KOPT-K1 (cell line): ENCODE data around the gene ISLR.

Source experiments
- H3K27ac ChIP-seq: fragments of 200-600 bp; sonication (generic); 2 replicates; pipeline ENCODE4 v1.5.1; 2016; ENCODE audit warnings: antibody characterized with exemption, mild to moderate bottlenecking, low read depth, low read length; ENCODE audit not compliant: poor library complexity, severe bottlenecking
- H3K36me3 ChIP-seq: fragments of 200-600 bp; sonication (generic); 2 replicates; pipeline ENCODE4 v1.5.1; 2017; ENCODE audit warnings: antibody characterized with exemption, mild to moderate bottlenecking, low read length, moderate library complexity; ENCODE audit not compliant: insufficient read depth
- H3K9me3 ChIP-seq: fragments of 200-600 bp; sonication (generic); 2 replicates; pipeline ENCODE4 v1.5.1; 2017; ENCODE audit warnings: antibody characterized with exemption, low read length, mild to moderate bottlenecking; ENCODE audit not compliant: insufficient read depth, poor library complexity, severe bottlenecking

The ISLR gene

DNA sequence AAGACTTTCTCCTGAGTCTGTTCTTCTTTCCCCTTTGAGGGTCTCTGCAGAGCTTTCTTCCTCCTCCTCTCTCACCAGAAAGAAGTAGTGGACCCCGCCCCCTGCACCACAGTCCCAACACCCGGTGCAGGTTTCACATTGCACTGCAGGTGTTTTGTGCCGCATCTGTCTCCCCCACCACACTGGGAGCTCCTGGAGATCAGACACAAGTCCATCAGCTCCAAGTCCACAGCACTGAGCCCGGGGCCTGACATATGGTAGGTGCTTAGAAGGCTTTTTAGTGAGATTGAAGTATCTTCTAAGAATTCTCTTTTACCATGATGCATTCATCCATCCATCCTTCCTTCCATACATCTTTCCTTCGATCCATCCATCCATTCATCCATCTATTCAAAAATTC is 19.2 kb downstream of the ISLR start:
- H3K27ac ChIP-seq, result no peak overlapping the region
- H3K9me3 ChIP-seq, result no peaks in the 10 kb centered on the region
- H3K36me3 ChIP-seq, result no peaks in the 10 kb centered on the region; the same call in 1 of the 2 replicates

DNA sequence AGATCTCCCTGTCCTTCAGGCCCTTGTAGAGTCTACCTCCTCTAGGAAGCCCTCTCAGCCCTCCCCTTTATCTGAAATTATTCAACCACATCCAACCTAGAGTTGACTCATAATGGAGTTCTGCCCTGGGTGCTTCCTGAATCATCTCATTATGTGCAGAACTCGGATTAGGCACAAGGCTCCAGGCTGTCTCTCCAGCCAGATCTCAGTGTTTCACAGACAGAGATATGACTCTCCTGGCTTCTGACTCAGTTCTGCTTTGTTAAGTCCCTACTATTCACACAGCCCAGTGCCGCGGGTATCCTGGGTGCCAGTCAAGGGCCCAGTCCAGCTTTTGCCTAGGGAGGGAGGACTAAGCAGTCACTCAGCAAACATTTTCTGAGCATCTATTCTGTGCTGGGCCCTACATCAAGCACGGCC is 19.8 kb downstream of the ISLR start:
- no peaks in the 10 kb centered on the region for H3K9me3 ChIP-seq
- H3K27ac ChIP-seq, result no peak overlapping the region
- H3K36me3 ChIP-seq, result no peaks in the 10 kb centered on the region; the same call in 1 of the 2 replicates

GRCh38 chr15:74193905-74194304 is 20.4 kb downstream of the ISLR start:
- Histone ChIP-seq H3K27ac (no peak overlapping the region), H3K36me3 (no peaks in the 10 kb centered on the region; the same call in 1 of the 2 replicates), H3K9me3 (no peaks in the 10 kb centered on the region)

- no peak overlapping the region for H3K27ac ChIP-seq
Observed at GRCh38 chr15:74194572-74195559, 21.4 kb downstream of the ISLR start.

DNA sequence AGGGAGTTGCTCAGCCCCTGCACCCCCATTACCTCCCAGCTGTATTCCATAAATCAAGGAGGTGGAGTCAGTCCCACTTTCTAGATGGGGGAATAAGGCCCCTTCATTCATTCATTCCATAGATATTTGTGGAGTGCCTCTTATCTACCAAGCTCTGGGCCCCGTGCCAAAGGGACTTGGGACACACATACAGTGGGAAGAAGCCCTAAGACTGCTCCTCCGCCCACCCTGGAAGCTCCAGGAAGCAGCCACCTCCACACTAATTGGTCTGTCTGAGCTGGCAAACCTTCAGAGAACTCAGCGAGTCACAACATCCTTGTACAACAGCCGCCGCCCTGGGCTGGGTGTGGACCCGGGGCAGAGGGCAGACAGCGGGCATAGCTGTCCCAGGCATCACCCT is 22.7 kb downstream of the ISLR start:
- Histone ChIP-seq H3K9me3 (no peaks in the 10 kb centered on the region), H3K27ac (no peak overlapping the region)

More at GRCh38 chr15:74194572-74195559, 21.4 kb downstream of the ISLR start:
- Histone ChIP-seq H3K36me3 (no peaks in the 10 kb centered on the region; the same call in 1 of the 2 replicates), H3K9me3 (no peaks in the 10 kb centered on the region)

DNA sequence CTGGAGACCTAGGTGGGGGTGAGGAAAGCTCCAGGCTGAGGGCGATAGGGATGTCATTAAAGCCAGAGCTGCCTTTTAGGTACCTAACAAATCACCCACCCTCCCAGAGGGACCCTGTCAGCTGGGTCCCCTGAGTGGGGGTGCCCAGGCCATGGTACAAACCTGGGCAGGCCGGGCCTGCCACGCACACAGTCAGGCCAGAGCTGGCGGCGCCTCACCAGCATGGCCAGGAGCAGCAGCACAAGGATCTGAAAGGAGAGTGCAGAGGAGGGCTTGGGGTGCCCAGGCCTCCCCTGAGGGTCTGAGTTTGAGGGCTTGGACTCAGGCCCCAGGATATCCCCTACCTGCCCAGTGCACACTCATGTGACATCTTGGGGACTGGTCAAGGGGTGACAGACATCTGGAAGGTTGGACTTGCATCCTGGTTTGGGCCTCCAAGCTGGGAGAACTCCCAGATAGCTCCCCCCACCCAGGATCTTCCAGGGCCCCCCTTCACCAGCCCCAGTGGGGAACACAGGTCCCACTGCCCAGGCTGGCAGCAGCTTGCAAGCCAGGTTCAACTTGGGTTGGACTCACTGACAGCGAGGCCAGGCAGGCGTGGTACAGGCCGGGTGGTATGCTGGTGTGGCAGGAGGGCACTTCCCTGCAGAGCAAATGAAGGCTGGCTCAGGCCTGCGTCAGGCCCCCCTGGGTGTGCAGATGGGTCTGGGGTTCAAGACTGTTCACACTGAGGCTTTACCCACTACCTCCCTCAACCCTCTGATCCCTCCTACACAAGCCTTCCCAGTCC is 23.9 kb downstream of the ISLR start:
- Histone ChIP-seq H3K9me3 (no peaks in the 10 kb centered on the region), H3K36me3 (no peaks in the 10 kb centered on the region; the same call in 1 of the 2 replicates), H3K27ac (no peak overlapping the region)

More for the DNA sequence above, 22.7 kb downstream of the ISLR start:
- no peaks in the 10 kb centered on the region; the same call in 1 of the 2 replicates for H3K36me3 ChIP-seq

GRCh38 chr15:74199297-74199652 is 25.8 kb downstream of the ISLR start:
- Histone ChIP-seq H3K36me3 (no peaks in the 10 kb centered on the region; the same call in 1 of the 2 replicates), H3K27ac (no peak overlapping the region), H3K9me3 (no peaks in the 10 kb centered on the region)

- Histone ChIP-seq H3K36me3 (no peaks in the 10 kb centered on the region; the same call in 1 of the 2 replicates), H3K27ac (no peak overlapping the region), H3K9me3 (no peaks in the 10 kb centered on the region)
Observed at GRCh38 chr15:74200412-74200815, 26.9 kb downstream of the ISLR start.

DNA sequence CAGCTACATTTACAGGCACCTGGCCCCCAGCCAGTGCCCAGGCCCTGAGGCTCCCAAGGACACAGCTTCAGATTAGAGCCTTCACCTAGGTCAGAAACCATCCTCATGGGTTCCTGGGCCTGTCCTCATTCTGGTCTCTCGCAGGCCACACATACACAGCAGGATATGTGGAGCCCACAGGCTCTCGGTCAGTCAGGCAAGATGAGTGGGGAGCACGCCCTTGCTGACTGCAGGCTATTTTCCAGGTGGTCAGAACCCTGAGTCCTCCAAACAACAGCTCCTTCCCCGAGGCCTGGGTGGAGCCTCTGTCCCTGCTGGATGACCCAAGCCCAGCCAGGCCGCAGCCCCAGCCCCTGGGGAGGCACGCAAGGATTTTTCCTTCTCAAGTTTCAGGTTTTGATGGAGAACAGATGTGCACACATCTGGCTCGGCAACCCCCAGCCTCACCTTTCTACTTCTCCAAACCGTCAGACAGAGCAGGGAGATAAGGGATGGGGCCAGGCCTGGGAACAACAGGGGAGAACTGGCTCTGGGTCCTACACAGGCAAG is 27.4 kb downstream of the ISLR start:
- H3K27ac ChIP-seq, result no peak overlapping the region
- no peaks in the 10 kb centered on the region for H3K9me3 ChIP-seq
- no peaks in the 10 kb centered on the region; the same call in 1 of the 2 replicates for H3K36me3 ChIP-seq

DNA sequence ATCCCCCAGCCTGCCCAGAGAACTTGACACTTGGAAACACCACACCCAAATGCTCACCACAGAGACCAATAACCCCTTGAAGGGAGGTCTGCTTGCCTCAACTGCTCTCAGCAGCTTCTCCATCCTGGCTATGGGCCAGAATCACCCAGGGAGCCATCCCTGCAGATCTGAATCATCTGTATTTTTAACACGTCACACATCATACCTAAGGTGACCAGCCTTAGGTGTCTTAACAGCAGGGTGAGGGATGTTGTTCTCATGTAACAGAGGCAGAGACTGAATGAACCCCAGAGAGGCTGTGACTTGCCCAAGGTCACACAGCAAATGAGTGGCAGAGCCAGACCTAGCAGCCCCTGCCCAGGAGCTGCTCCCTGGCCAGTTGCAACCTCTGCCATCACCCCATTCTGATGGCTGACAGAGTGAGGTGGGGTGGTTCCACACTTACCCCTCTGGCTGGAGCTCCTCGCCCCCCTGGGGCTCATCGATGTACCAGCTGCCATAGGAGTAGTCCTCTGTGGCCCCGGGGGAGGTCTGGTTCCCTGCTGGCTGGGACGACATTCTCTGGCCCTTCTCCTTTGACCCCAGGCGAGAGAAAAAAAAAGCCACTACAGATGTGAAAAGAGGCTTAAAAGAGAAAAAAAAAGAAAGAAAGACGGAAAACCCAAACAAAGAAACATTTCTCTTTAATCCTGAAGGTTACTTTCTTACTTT is 28.4 kb downstream of the ISLR start:
- H3K36me3 ChIP-seq, result no peaks in the 10 kb centered on the region; the same call in 1 of the 2 replicates
- peak overlapping the region; percentile 93 for H3K27ac ChIP-seq
- H3K9me3 ChIP-seq, result no peaks in the 10 kb centered on the region

GRCh38 chr15:74202452-74203401 is 29.2 kb downstream of the ISLR start, which contains the start of gene STRA6:
Gene STRA6, minus strand, starts transcription at chr15:74202787. Its CDS starts 520 bp downstream, at chr15:74202267.
- Histone ChIP-seq H3K9me3 (no peaks in the 10 kb centered on the region), H3K36me3 (no peaks in the 10 kb centered on the region; the same call in 1 of the 2 replicates), H3K27ac (peak within 1 kb of the TSS; percentile 93)

- Histone ChIP-seq H3K27ac (peak overlapping the region; percentile 93), H3K36me3 (no peaks in the 10 kb centered on the region; the same call in 1 of the 2 replicates), H3K9me3 (no peaks in the 10 kb centered on the region)
Observed at GRCh38 chr15:74203914-74204431, 30.5 kb downstream of the ISLR start.

GRCh38 chr15:74205582-74205947 is 32.1 kb downstream of the ISLR start:
- Histone ChIP-seq H3K36me3 (no peaks in the 10 kb centered on the region), H3K27ac (peak overlapping the region; percentile 93), H3K9me3 (no peaks in the 10 kb centered on the region)
